Activated naive CD4-positive, alpha-beta T cell treated with anti-CD3 and anti-CD28 coated beads, Interleukin-2, amount 50 U/mL, for 24 hours (primary cell): Measurements from ENCODE around the gene KCNN3.

Experiments used
- H3K27ac Mint-ChIP-seq: one replicate; pipeline ENCODE4 v1.8.0; 2021; ENCODE audit warnings: mild to moderate bottlenecking, mixed read lengths
- H3K27me3 Mint-ChIP-seq: one replicate; pipeline ENCODE4 v1.8.0; 2021; ENCODE audit warnings: mixed read lengths
- H3K36me3 Mint-ChIP-seq: one replicate; pipeline ENCODE4 v1.8.0; 2021; ENCODE audit warnings: mixed read lengths
- H3K4me1 Mint-ChIP-seq: one replicate; pipeline ENCODE4 v1.8.0; 2021; ENCODE audit warnings: mixed read lengths
- H3K4me3 Mint-ChIP-seq: one replicate; pipeline ENCODE4 v1.8.0; 2021; ENCODE audit warnings: mild to moderate bottlenecking, mixed read lengths
- H3K9me3 Mint-ChIP-seq: one replicate; pipeline ENCODE4 v1.8.0; 2021; ENCODE audit warnings: mixed read lengths

Gene KCNN3

GRCh38 chr1:154755858-154756730, 114.0 kb downstream of the KCNN3 start:
- no peaks in the 10 kb centered on the region for H3K36me3 Mint-ChIP-seq
- H3K4me3 Mint-ChIP-seq = peak overlapping the region; percentile 57
- peaks cover 78% of the 10 kb centered on the region for H3K4me1 Mint-ChIP-seq
- no peaks in the 10 kb centered on the region for H3K9me3 Mint-ChIP-seq
- no peaks in the 10 kb centered on the region for H3K27me3 Mint-ChIP-seq
- peak overlapping the region; percentile 99 for H3K27ac Mint-ChIP-seq

- Mint-ChIP-seq H3K27ac (peak overlapping the region; percentile 75), H3K4me1 (peaks cover 73% of the 10 kb centered on the region), H3K36me3 (no peaks in the 10 kb centered on the region), H3K4me3 (no peak overlapping the region), H3K27me3 (no peaks in the 10 kb centered on the region), H3K9me3 (no peaks in the 10 kb centered on the region)
Measured at GRCh38 chr1:154753426-154753825, 116.7 kb downstream of the KCNN3 start.

DNA sequence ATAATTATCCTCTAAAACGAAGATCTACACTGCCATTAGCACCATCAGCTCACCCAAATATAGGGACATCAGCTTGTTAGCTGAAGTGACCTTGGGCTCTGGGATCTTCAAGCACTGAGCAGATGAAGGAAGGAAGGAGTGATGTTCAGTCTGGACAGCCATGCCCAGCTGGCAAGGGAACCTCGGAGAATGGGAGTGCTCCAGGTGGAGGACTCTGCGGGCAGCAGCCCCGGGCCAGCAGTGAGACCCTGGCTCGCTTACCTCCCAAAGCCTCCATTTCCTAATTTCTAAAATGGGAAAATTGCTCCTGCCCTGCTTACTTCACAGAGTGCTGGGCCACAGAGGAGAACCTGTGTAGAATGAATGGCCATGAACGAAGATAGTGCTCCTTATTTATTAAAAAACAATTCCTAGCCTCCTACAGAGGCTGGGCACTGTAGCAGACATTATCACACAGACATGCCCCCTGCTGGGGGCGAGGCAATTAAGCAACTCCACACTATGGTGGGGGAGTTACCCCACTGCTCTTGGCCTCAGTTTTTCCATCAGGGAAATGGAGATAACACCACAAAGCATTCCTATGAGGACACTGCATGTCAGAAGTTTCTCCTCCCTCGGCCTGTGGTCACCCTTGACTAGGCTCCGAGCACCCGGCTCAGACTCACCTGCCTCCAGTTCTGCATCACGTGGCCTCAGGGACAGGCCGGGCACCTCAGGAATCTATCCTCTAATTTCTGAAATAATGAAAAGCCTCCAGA, 117.6 kb downstream of the KCNN3 start:
- Mint-ChIP-seq H3K36me3 (no peaks in the 10 kb centered on the region), H3K27me3 (no peaks in the 10 kb centered on the region), H3K9me3 (no peaks in the 10 kb centered on the region), H3K4me1 (peaks cover 73% of the 10 kb centered on the region), H3K27ac (peak overlapping the region; percentile 87), H3K4me3 (peak overlapping the region; percentile 1)

- H3K9me3 Mint-ChIP-seq = no peaks in the 10 kb centered on the region
- H3K4me1 Mint-ChIP-seq = peaks cover 73% of the 10 kb centered on the region
- H3K27ac Mint-ChIP-seq = peak overlapping the region; percentile 87
- H3K36me3 Mint-ChIP-seq = no peaks in the 10 kb centered on the region
- peak overlapping the region; percentile 1 for H3K4me3 Mint-ChIP-seq
- H3K27me3 Mint-ChIP-seq = no peaks in the 10 kb centered on the region
Measured at GRCh38 chr1:154751690-154752089, 118.4 kb downstream of the KCNN3 start.

GRCh38 chr1:154750681-154751665, 119.1 kb downstream of the KCNN3 start:
- Mint-ChIP-seq H3K36me3 (no peaks in the 10 kb centered on the region), H3K4me3 (no peak overlapping the region), H3K27ac (peak overlapping the region; percentile 87), H3K4me1 (peaks cover 73% of the 10 kb centered on the region), H3K9me3 (no peaks in the 10 kb centered on the region), H3K27me3 (no peaks in the 10 kb centered on the region)

- H3K27ac Mint-ChIP-seq = peak overlapping the region; percentile 97
- no peaks in the 10 kb centered on the region for H3K9me3 Mint-ChIP-seq
- no peaks in the 10 kb centered on the region for H3K36me3 Mint-ChIP-seq
- peak overlapping the region; percentile 92 for H3K4me3 Mint-ChIP-seq
- H3K27me3 Mint-ChIP-seq = no peaks in the 10 kb centered on the region
- peaks cover 73% of the 10 kb centered on the region for H3K4me1 Mint-ChIP-seq
Measured at GRCh38 chr1:154749078-154749760, 120.9 kb downstream of the KCNN3 start.

DNA sequence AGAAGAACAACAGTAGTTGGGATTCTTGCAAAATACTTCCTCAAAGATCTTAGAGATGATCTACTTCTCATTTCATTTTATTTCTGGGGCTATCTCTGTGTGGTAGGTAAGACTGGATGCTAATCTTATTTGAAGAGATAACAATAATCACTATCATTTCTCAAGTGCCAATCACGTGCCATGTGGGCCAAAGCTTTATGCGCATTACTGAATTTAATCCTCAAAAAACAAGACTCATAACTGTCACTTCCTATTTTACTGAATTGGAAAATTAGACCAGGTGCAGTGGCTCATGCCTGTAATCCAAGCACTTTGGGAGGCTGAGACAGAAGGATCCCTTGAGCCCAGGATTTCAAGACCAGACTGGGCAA, 121.7 kb downstream of the KCNN3 start:
- H3K4me3 Mint-ChIP-seq = peak overlapping the region; percentile 92
- peak overlapping the region; percentile 97 for H3K27ac Mint-ChIP-seq
- no peaks in the 10 kb centered on the region for H3K27me3 Mint-ChIP-seq
- peaks cover 78% of the 10 kb centered on the region for H3K4me1 Mint-ChIP-seq
- no peaks in the 10 kb centered on the region for H3K36me3 Mint-ChIP-seq
- no peaks in the 10 kb centered on the region for H3K9me3 Mint-ChIP-seq

- Mint-ChIP-seq H3K9me3 (no peaks in the 10 kb centered on the region), H3K27me3 (no peaks in the 10 kb centered on the region), H3K36me3 (no peaks in the 10 kb centered on the region), H3K4me3 (peak overlapping the region; percentile 92), H3K27ac (peak overlapping the region; percentile 97), H3K4me1 (peaks cover 73% of the 10 kb centered on the region)
Measured at GRCh38 chr1:154747740-154748404, 122.2 kb downstream of the KCNN3 start.

GRCh38 chr1:154747380-154747739, 122.7 kb downstream of the KCNN3 start:
- Mint-ChIP-seq H3K9me3 (no peaks in the 10 kb centered on the region), H3K27me3 (no peaks in the 10 kb centered on the region), H3K4me1 (peaks cover 70% of the 10 kb centered on the region), H3K4me3 (peak overlapping the region; percentile 92), H3K36me3 (no peaks in the 10 kb centered on the region), H3K27ac (peak overlapping the region; percentile 97)

DNA sequence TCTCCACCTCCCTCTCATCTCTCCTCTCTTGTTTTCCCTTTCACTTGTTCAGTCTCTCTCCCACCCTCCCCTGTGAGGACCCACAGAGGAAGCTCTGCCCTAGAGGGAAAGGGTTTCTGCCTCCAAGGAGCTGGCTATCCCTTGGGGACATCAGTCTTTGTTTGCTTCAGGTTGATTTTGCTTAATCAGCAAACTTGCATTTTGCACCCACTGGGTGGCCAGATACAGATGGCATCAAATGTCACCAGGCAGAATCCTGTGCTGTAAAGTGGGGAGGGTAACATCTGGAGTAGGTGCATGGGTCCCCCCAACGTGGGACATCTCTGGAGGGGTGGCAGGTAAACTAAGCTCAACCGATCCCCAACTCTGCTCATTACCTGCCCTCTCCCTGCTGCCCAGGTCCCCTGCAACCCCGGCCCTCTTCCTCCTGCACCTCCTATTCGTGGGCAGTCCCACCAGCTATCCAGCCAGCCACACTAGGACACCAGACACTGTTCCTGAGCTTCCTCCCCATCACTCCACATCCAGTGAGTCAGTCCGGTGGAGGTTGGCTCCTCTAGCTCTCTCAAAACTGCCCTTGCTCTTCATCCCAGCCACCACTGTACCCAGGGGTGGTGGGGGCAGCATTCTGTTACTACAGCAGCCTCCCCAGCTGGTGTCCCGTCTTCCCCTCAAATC, 123.3 kb downstream of the KCNN3 start:
- Mint-ChIP-seq H3K9me3 (no peaks in the 10 kb centered on the region), H3K27me3 (no peaks in the 10 kb centered on the region), H3K4me1 (peaks cover 64% of the 10 kb centered on the region), H3K27ac (peak overlapping the region; percentile 97), H3K36me3 (no peaks in the 10 kb centered on the region), H3K4me3 (peak overlapping the region; percentile 92)

DNA sequence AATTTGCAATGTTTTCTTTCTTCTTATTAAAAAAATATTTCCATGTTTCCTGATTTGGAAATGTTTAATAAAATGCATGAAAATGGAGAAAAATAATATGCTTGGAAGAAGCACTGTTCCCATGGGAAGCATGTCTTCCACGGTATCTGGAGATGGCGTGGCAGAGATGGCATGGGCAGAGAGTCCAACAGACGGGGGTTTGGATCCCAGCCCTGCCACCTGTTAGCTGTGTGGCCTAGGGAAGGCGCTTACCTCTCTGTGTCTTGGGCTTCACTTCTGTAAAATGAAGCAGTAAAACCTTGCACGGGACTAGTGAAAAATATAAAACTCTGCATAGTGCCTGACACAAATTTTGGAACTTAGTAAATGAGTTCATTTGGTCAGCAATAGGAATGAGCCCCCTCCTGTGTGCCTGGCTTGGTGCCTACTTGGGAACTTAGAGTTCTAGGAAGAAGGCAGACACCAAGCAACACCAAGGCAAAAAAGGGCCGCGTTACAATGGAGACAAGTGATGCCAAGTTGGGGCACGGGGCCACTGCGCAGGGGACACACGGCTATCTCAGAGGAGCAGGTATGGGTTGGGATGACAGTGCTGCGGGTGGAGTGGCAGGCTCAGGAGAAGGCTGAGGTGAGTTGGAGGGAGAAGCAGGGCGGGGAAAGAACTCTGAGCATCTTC, 124.2 kb downstream of the KCNN3 start:
- Mint-ChIP-seq H3K4me3 (peak overlapping the region; percentile 92), H3K36me3 (no peaks in the 10 kb centered on the region), H3K9me3 (no peaks in the 10 kb centered on the region), H3K27ac (peak overlapping the region; percentile 85), H3K27me3 (no peaks in the 10 kb centered on the region), H3K4me1 (peaks cover 56% of the 10 kb centered on the region)

DNA sequence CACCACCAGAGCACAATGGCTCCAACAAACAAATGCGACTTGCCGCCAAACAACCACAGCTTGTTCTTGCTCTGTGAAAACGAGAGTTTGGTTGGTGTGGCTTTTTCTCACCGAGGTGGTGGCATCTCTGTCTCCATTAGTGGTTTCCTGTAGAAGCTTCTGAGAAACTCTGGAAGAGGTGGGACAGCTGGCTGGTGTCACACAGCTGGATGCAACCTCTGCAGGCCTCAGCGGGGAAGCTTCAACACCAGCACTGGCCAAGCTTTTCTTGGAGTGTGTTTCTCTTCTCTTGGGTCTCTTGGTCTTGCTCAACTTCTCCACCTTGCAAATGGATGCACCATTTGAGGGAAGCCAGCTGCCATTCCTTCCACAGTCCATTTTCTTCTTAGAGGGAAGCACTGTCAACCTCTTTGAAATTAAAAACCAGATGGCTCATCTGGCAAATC, 124.8 kb downstream of the KCNN3 start:
- Mint-ChIP-seq H3K4me1 (peaks cover 56% of the 10 kb centered on the region), H3K36me3 (no peaks in the 10 kb centered on the region), H3K27ac (peak overlapping the region; percentile 88), H3K27me3 (no peaks in the 10 kb centered on the region), H3K9me3 (no peaks in the 10 kb centered on the region), H3K4me3 (peak overlapping the region; percentile 66)

DNA sequence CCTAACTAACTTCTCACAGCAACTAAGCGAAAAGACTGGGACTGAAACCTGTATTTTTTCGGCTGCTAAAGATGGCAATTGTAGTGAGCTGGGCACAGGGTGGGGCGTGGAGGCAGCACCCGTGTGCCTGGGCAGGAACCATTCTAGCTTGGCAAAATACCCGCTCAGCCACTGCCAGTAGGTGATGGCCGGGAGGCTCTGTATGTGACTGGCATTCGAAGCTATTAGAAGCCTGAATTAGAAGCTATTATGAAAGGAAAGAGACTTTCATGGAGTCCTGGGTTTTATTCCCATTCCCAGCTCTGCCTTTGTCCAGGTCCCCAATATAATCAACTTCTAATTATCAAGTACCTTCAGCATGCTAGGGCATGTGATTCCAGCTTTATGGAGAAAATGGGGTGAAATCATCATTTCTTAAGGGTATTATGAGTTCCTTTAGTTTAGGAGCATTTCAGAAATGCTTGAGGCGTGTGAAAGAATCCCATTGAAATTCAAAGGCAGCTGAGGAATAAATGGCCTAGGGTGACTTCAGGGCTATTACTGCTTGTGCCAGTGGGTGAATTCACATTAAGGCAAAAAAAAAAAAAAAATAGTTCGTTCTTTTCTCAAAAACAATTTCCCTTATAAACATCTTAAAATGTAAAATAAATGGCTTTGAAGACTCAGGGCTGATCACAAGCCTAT, 125.6 kb downstream of the KCNN3 start:
- no peaks in the 10 kb centered on the region for H3K9me3 Mint-ChIP-seq
- no peak overlapping the region for H3K27ac Mint-ChIP-seq
- H3K4me3 Mint-ChIP-seq = no peak overlapping the region
- peaks cover 58% of the 10 kb centered on the region for H3K4me1 Mint-ChIP-seq
- no peaks in the 10 kb centered on the region for H3K27me3 Mint-ChIP-seq
- no peaks in the 10 kb centered on the region for H3K36me3 Mint-ChIP-seq
